GM23248 (cell line): ENCODE data around the gene CHI3L2. TPM values are rescaled to one million over a fixed set of nuclear protein-coding genes. Genes with fewer than 3 reads are reported as not detected.
A peak's percentile ranks its signal among the peaks of the same experiment; 100 is the strongest.

Source experiments
- DNase-seq: peaks from one replicate; pipeline ENCODE4 v3.0.0-alpha.2; 2015
- H2AFZ ChIP-seq: fragments of 200-600 bp; sonication (generic); 2 replicates; pipeline ENCODE4 v1.6.1; 2016; ENCODE audit warnings: antibody characterized with exemption
- H3F3A ChIP-seq: fragments of 200-600 bp; sonication (generic); 2 replicates; pipeline ENCODE4 v1.6.1; 2016; ENCODE audit warnings: mild to moderate bottlenecking, antibody characterized with exemption, mixed run types; ENCODE audit not compliant: insufficient read depth
- H3K27ac ChIP-seq: fragments of 200-600 bp; sonication (generic); 2 replicates; pipeline ENCODE4 v1.5.1; 2016; ENCODE audit warnings: mild to moderate bottlenecking
- H3K27me3 ChIP-seq: fragments of 200-600 bp; sonication (generic); replicated peaks from 2 replicates; pipeline ENCODE4 v1.6.1; 2016; ENCODE audit warnings: mild to moderate bottlenecking; ENCODE audit not compliant: insufficient read depth
- H3K36me3 ChIP-seq: fragments of 200-600 bp; sonication (generic); 2 replicates; pipeline ENCODE4 v1.6.1; 2016; ENCODE audit warnings: low read depth, mild to moderate bottlenecking
- H3K4me1 ChIP-seq: fragments of 200-600 bp; sonication (generic); 2 replicates; pipeline ENCODE4 v1.6.1; 2016; ENCODE audit warnings: mild to moderate bottlenecking; ENCODE audit not compliant: insufficient read depth
- H3K4me2 ChIP-seq: fragments of 200-600 bp; sonication (generic); one replicate; pipeline ENCODE4 v1.6.1; 2016; ENCODE audit warnings: mild to moderate bottlenecking; ENCODE audit not compliant: unreplicated experiment
- H3K4me3 ChIP-seq: fragments of 200-600 bp; sonication (generic); 2 replicates; pipeline ENCODE4 v1.5.1; 2016; ENCODE audit warnings: mild to moderate bottlenecking
- H3K79me2 ChIP-seq: fragments of 200-600 bp; sonication (generic); 2 replicates; pipeline ENCODE4 v1.6.1; 2016; ENCODE audit warnings: mild to moderate bottlenecking; ENCODE audit not compliant: insufficient read depth
- H3K9ac ChIP-seq: fragments of 200-600 bp; sonication (generic); 2 replicates; pipeline ENCODE4 v1.6.1; 2016; ENCODE audit warnings: mild to moderate bottlenecking
- H3K9me2 ChIP-seq: fragments of 200-600 bp; sonication (generic); 2 replicates; pipeline ENCODE4 v1.6.1; 2016; ENCODE audit warnings: mixed run types, mild to moderate bottlenecking, moderate library complexity; ENCODE audit not compliant: insufficient read depth
- H3K9me3 ChIP-seq: fragments of 200-600 bp; sonication (generic); one replicate; pipeline ENCODE4 v1.6.1; 2017; ENCODE audit warnings: low read depth
- H4K20me1 ChIP-seq: fragments of 200-600 bp; sonication (generic); 2 replicates; pipeline ENCODE4 v1.6.0; 2016; ENCODE audit not compliant: insufficient read depth
- EZH2 ChIP-seq: fragments of 200-600 bp; sonication (generic); IDR thresholded peaks from 2 replicates; pipeline ENCODE4 v1.6.1; 2018; ENCODE audit warnings: antibody characterized with exemption, mild to moderate bottlenecking; ENCODE audit not compliant: insufficient read depth, poor library complexity, severe bottlenecking
- EZH2phosphoT487 ChIP-seq: fragments of 200-600 bp; sonication (generic); IDR thresholded peaks from 2 replicates; pipeline ENCODE4 v1.6.1; 2018; ENCODE audit warnings: antibody characterized with exemption, moderate library complexity, mild to moderate bottlenecking, low read depth; ENCODE audit not compliant: insufficient read depth
- WGBS, 2 experiments: methylation state at CpG; one replicate each; pipeline ENCODE4 v1.1.6; 2015 to 2017; ENCODE audit warnings: low lambda C conversion rate in 2 of 2, low coverage in 1 of 2; ENCODE audit errors: missing lambda C conversion rate in 2 of 2; 5-methylcytosine and 5-hydroxymethylcytosine counted together
- in situ Hi-C: fragments of 300-500 bp; cut with MboI; formaldehyde crosslinking; loops from 2 replicates; pipeline ENCODE4 v1.15.0; 2020
- polyA plus RNA-seq: library from polyadenylated mRNA; unstranded; fragments of >200 nt; fragmentation: Nextera tagmentation; extraction: Ambion mirVana; gene quantifications from 2 replicates; pipeline ENCODE4 v1.2.1, GENCODE V29; 2016
- total RNA-seq: library from RNA; depleted of rRNA; stranded (reverse); fragments of >200 nt; shearing (Covaris generic); gene quantifications from 2 replicates; pipeline ENCODE4 v1.2.3, GENCODE V29; 2014

CHI3L2 gene
- total and polyA plus RNA-seq, 2 experiments from 2014 or later: 0.55 TPM; not detected in 1

GRCh38 chr1:111223126-111223685 lies 4.3 kb upstream of the CHI3L2 start:
- no peaks in the 10 kb centered on the region for H3K79me2 ChIP-seq
- no peak overlapping the region for H3K9ac ChIP-seq
- H3K27me3 ChIP-seq: no peaks in the 10 kb centered on the region
- no peak for TF ChIP-seq EZH2phosphoT487
- no peak for TF ChIP-seq EZH2
- H3K36me3 ChIP-seq: no peaks in the 10 kb centered on the region
- H3K4me3 ChIP-seq: no peak overlapping the region
- peaks cover 12% of the 10 kb centered on the region for H3K4me1 ChIP-seq
- H4K20me1 ChIP-seq: no peaks in the 10 kb centered on the region
- H2AFZ ChIP-seq: no peak overlapping the region
- DNase-seq: no peak
- in situ Hi-C loops: loop anchor here (25.0 kb wide), 1 partner anchor 539 kb away; the partner anchor contains the start of gene DDX20
- H3K9me2 ChIP-seq: no peaks in the 10 kb centered on the region
- H3K4me2 ChIP-seq: no peak overlapping the region
- peaks cover 5% of the 10 kb centered on the region; the same call in 1 of the 2 replicates for H3F3A ChIP-seq
- 79 to 80% methylated on average over 6 of the region's 6 CpGs for WGBS, 2 experiments
- H3K27ac ChIP-seq: no peak overlapping the region
- H3K9me3 ChIP-seq: no peaks in the 10 kb centered on the region

DNA sequence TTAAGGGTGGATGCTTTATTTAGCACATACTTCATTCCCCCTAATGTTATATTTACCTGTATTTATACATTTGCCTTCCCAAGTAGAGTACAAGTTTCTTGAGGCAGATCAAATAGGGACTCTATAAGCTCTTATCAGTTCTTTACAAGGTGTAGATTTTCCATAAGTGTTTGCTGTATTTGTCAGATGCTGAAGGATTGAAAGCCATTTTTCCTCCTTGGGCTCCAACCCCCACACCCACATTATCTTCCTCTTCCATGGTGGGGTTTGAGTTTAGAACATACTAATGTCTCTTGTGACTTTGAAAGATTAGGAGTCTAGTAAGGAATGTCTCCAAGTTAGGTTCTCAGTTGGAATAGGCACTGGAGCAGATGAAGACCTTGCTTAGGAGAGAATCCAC lies 2.4 kb upstream of the CHI3L2 start:
- H2AFZ ChIP-seq: no peak overlapping the region
- TF ChIP-seq EZH2: no peak
- TF ChIP-seq EZH2phosphoT487: no peak
- peaks cover 21% of the 10 kb centered on the region for H3K4me1 ChIP-seq
- no peak overlapping the region for H3K4me3 ChIP-seq
- no peaks in the 10 kb centered on the region for H3K36me3 ChIP-seq
- H4K20me1 ChIP-seq: no peaks in the 10 kb centered on the region
- H3K9ac ChIP-seq: no peak overlapping the region
- no peaks in the 10 kb centered on the region for H3K79me2 ChIP-seq
- in situ Hi-C loops: loop anchor here (5.0 kb wide), 1 partner anchor 167 kb away; no protein-coding TSS in a partner anchor
- H3K4me2 ChIP-seq: no peak overlapping the region
- no peaks in the 10 kb centered on the region for H3K9me2 ChIP-seq
- H3K27ac ChIP-seq: no peak overlapping the region
- H3K27me3 ChIP-seq: no peaks in the 10 kb centered on the region
- H3F3A ChIP-seq: peaks cover 13% of the 10 kb centered on the region; the same call in 1 of the 2 replicates
- H3K9me3 ChIP-seq: no peaks in the 10 kb centered on the region
- DNase-seq: no peak

DNA sequence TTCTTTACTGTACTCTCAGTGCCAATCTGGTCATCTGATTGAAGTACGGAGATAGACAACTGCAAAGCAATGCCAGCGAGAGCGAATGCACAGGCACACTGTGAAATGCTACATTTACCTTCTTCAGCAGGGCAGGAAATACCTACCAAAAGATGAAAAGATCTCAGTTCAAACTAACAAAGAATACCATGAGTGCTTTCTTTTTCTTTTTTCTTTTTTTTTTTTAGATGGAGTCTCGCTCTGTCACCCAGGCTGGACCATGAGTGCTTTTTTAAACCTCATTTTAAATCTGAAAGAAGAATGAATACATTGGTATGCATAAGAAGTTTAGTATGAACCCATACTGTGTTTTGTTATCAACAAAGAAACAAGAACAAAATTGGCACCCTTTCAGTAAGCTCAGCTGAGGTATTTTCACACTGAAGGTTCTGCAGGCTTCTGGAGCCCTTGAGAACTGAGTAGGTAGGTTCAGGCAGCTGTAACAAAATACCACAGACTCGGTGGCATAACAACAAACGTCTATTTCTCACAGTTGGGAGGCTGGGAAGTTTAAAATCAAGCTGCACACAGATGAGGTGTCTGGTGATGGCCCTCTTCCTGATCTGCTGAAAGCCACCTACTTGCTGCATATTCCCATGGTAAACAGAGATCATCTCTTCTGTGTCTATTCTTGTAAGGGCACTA lies 1.7 kb upstream of the CHI3L2 start:
- H3K4me1 ChIP-seq: peaks cover 21% of the 10 kb centered on the region
- H3K36me3 ChIP-seq: no peaks in the 10 kb centered on the region
- no peaks in the 10 kb centered on the region for H3K9me3 ChIP-seq
- no peaks in the 10 kb centered on the region for H4K20me1 ChIP-seq
- DNase-seq: no peak
- peaks cover 13% of the 10 kb centered on the region; the same call in 1 of the 2 replicates for H3F3A ChIP-seq
- no peak overlapping the region for H3K9ac ChIP-seq
- no peak overlapping the region for H2AFZ ChIP-seq
- in situ Hi-C loops: loop anchor here (5.0 kb wide), 1 partner anchor 166 kb away; no protein-coding TSS in a partner anchor
- H3K27ac ChIP-seq: no peak overlapping the region
- no peak overlapping the region for H3K4me3 ChIP-seq
- H3K27me3 ChIP-seq: no peaks in the 10 kb centered on the region
- H3K79me2 ChIP-seq: no peaks in the 10 kb centered on the region
- no peak overlapping the region for H3K4me2 ChIP-seq
- no peaks in the 10 kb centered on the region for H3K9me2 ChIP-seq
- WGBS, 2 experiments: 72 to 73% methylated on average over 6 of the region's 6 CpGs
- TF ChIP-seq EZH2 (no peak), EZH2phosphoT487 (no peak)

DNA sequence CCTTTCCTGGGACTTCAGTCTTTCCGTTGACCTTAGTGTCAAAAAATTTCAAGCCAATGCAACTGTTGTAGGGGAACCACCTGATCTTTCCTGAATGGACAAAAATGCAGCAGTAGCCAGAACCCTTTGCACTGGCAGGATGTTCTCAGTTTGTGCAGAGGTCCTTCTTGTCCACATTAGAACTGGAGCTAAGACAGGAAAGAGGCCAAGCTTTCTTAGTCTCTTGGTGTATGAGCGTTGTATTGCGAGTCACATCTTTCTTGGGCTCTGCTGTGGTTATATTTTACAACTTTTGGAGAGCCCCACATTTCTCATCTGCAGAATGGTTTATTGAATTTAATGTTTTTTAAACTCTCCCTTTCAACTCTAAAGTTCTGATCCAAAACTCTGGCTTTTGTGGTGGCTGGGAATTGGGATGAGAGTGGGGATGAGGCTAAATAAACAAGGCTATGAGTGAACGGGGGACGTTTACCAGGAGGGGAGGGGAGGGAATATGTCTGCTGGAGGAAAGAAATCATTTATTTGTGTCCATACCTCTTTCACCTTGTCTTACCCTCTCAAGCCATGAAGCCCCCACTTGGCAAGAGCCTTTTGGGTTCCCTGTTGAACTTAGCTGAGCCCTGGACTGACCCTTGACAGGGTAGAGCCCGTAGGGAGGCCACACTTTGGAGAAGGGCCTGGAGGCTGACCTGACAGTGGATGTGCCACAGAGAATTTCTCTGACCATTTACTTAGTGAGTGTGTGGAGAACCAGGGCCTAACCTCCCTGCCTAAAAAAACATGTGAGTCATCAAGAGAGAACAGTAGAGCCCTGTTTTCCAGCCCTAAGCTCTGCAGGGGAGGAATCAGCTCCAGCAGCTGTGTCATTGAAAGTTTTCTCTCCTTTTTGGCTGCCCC lies 586 bp downstream of the CHI3L2 start:
- in situ Hi-C loops: loop anchor here (5.0 kb wide), 1 partner anchor 164 kb away; no protein-coding TSS in a partner anchor
- Histone ChIP-seq H3F3A (peaks cover 13% of the 10 kb centered on the region; the same call in 1 of the 2 replicates), H3K4me3 (no peak overlapping the region; the same call in 1 of the 2 replicates), H3K4me1 (peaks cover 21% of the 10 kb centered on the region), H3K9me2 (no peaks in the 10 kb centered on the region), H3K36me3 (no peaks in the 10 kb centered on the region), H3K9me3 (no peaks in the 10 kb centered on the region), H3K4me2 (peak overlapping the region; percentile 64), H3K27ac (peak overlapping the region; percentile 63), H4K20me1 (no peaks in the 10 kb centered on the region), H3K9ac (peak overlapping the region; percentile 26), H3K27me3 (no peaks in the 10 kb centered on the region), H3K79me2 (no peaks in the 10 kb centered on the region), H2AFZ (0 out of 2 replicates have a peak overlapping the region, but pooled peaks have one; percentile 39)
- WGBS, 2 experiments: 46 to 59% methylated on average over 6 of the region's 6 CpGs
- TF ChIP-seq EZH2: no peak
- no peak for TF ChIP-seq EZH2phosphoT487
- DNase-seq: peak; percentile 93
